BLaER1 treated with 17β-estradiol and CSF1 and Interleukin-3, amounts not matched to agents 10 nM and 100 nM (cell line): ENCODE measurements around the gene CYTH1.

Experiments used
- H3K27ac ChIP-seq, 11 experiments: shearing (Covaris generic); formaldehyde crosslinking; 2 replicates each; pipeline ENCODE4 v1.8.1; 2022
- H3K27me3 ChIP-seq, 11 experiments: shearing (Covaris generic); formaldehyde crosslinking; 2 replicates each; pipeline ENCODE4 v1.8.1; 2022
- H3K36me3 ChIP-seq, 11 experiments: shearing (Covaris generic); formaldehyde crosslinking; 2 replicates each; pipeline ENCODE4 v1.8.1; 2022
- H3K4me1 ChIP-seq, 10 experiments: shearing (Covaris generic); formaldehyde crosslinking; 2 replicates each; pipeline ENCODE4 v1.8.1; 2022
- H3K4me2 ChIP-seq, 11 experiments: shearing (Covaris generic); formaldehyde crosslinking; 2 replicates each; pipeline ENCODE4 v1.8.1; 2022
- H3K4me3 ChIP-seq, 10 experiments: shearing (Covaris generic); formaldehyde crosslinking; 2 replicates each; pipeline ENCODE4 v1.8.1; 2022
- H3K9ac ChIP-seq, 11 experiments: shearing (Covaris generic); formaldehyde crosslinking; 2 replicates each; pipeline ENCODE4 v1.8.1; 2022
- H3K9me3 ChIP-seq, 11 experiments: shearing (Covaris generic); formaldehyde crosslinking; replicated peaks in 1 of 11; 2 replicates each; pipeline ENCODE4 v1.8.1; 2022
- H4K20me1 ChIP-seq, 11 experiments: shearing (Covaris generic); formaldehyde crosslinking; 2 replicates each; pipeline ENCODE4 v1.8.1; 2022
- Cebpa-rat ChIP-seq, 11 experiments: shearing (Covaris generic); IDR thresholded peaks; 2 replicates each; pipeline ENCODE4 v1.8.1; 2022

Gene CYTH1

GRCh38 chr17:78709751-78710181 is 72.3 kb downstream of the CYTH1 start:
- Histone ChIP-seq H3K4me1 (peaks cover 63 to 77% (median 68%) of the 10 kb centered on the region in 10 experiments), H3K27me3 (no peaks in the 10 kb centered on the region), H3K9ac (peak overlapping the region; percentile 6 to 69 (median 42); a peak in 16 of 22 replicates), H3K36me3 (peaks cover 30 to 61% (median 40%) of the 10 kb centered on the region in 11 experiments), H3K4me3 (no peak overlapping the region), H3K9me3 (no peaks in the 10 kb centered on the region), H4K20me1 (peaks cover 0 to 98% (median 28%) of the 10 kb centered on the region in 11 experiments; a peak in 14 of 22 replicates), H3K4me2 (peak overlapping the region; percentile 61 to 88 (median 78)), H3K27ac (peak overlapping the region; percentile 1 to 76 (median 60); a peak in 20 of 22 replicates)
- TF ChIP-seq Cebpa-rat (IDR thresholded peaks at IDR 0.05) = no peak

- H3K9me3 ChIP-seq = no peaks in the 10 kb centered on the region
- peaks cover 0 to 98% (median 28%) of the 10 kb centered on the region in 11 experiments; a peak in 14 of 22 replicates for H4K20me1 ChIP-seq
- H3K27me3 ChIP-seq = no peaks in the 10 kb centered on the region
- peak overlapping the region; percentile 6 to 69 (median 42); a peak in 17 of 22 replicates for H3K9ac ChIP-seq
- H3K4me1 ChIP-seq = peaks cover 58 to 71% (median 62%) of the 10 kb centered on the region in 10 experiments
- TF ChIP-seq Cebpa-rat (IDR thresholded peaks at IDR 0.05) = no peak
- peak overlapping the region; percentile 61 to 88 (median 78) for H3K4me2 ChIP-seq
- peaks cover 35 to 67% (median 46%) of the 10 kb centered on the region in 11 experiments for H3K36me3 ChIP-seq
- peak overlapping the region; percentile 1 to 76 (median 60); a peak in 19 of 22 replicates for H3K27ac ChIP-seq
- peak overlapping the region in 1 of 10 experiments; percentile 9; a peak in 1 of 20 replicates for H3K4me3 ChIP-seq
Measured at GRCh38 chr17:78709119-78709681, 72.9 kb downstream of the CYTH1 start.

- no peaks in the 10 kb centered on the region for H3K27me3 ChIP-seq
- TF ChIP-seq Cebpa-rat (IDR thresholded peaks at IDR 0.05) = no peak
- peak overlapping the region in 8 of 11 experiments; percentile 40 to 76 (median 64); a peak in 17 of 22 replicates for H3K27ac ChIP-seq
- H3K9ac ChIP-seq = peak overlapping the region in 7 of 11 experiments; percentile 23 to 69 (median 53); a peak in 9 of 22 replicates
- peak overlapping the region; percentile 61 to 88 (median 78) for H3K4me2 ChIP-seq
- H4K20me1 ChIP-seq = peaks cover 0 to 98% (median 25%) of the 10 kb centered on the region in 11 experiments; a peak in 14 of 22 replicates
- H3K4me1 ChIP-seq = peaks cover 51 to 65% (median 56%) of the 10 kb centered on the region in 10 experiments
- peaks cover 42 to 73% (median 52%) of the 10 kb centered on the region in 11 experiments for H3K36me3 ChIP-seq
- peak overlapping the region in 1 of 10 experiments; percentile 9; a peak in 1 of 20 replicates for H3K4me3 ChIP-seq
- no peaks in the 10 kb centered on the region for H3K9me3 ChIP-seq
Measured at GRCh38 chr17:78708510-78708973, 73.5 kb downstream of the CYTH1 start.

GRCh38 chr17:78707923-78708322 is 74.2 kb downstream of the CYTH1 start:
- Histone ChIP-seq H3K27me3 (no peaks in the 10 kb centered on the region), H3K4me2 (peak overlapping the region; percentile 8 to 83 (median 77); a peak in 18 of 22 replicates), H3K4me1 (peaks cover 45 to 58% (median 49%) of the 10 kb centered on the region in 10 experiments), H3K27ac (peak overlapping the region in 6 of 11 experiments; percentile 15 to 71 (median 60); a peak in 8 of 22 replicates), H3K36me3 (peaks cover 45 to 79% (median 58%) of the 10 kb centered on the region in 11 experiments), H3K9me3 (no peaks in the 10 kb centered on the region), H4K20me1 (peaks cover 0 to 98% (median 25%) of the 10 kb centered on the region in 11 experiments; a peak in 14 of 22 replicates), H3K9ac (peak overlapping the region in 5 of 11 experiments; percentile 17 to 58 (median 45); a peak in 6 of 22 replicates), H3K4me3 (no peak overlapping the region)
- no peak for TF ChIP-seq Cebpa-rat (IDR thresholded peaks at IDR 0.05)

GRCh38 chr17:78707016-78707415 is 75.1 kb downstream of the CYTH1 start:
- H3K36me3 ChIP-seq = peaks cover 54 to 84% (median 67%) of the 10 kb centered on the region in 11 experiments
- no peak overlapping the region for H3K4me3 ChIP-seq
- no peak for TF ChIP-seq Cebpa-rat (IDR thresholded peaks at IDR 0.05)
- no peaks in the 10 kb centered on the region for H3K27me3 ChIP-seq
- no peak overlapping the region for H3K4me2 ChIP-seq
- H3K4me1 ChIP-seq = peaks cover 36 to 49% (median 40%) of the 10 kb centered on the region in 10 experiments
- no peaks in the 10 kb centered on the region for H3K9me3 ChIP-seq
- peaks cover 0 to 98% (median 22%) of the 10 kb centered on the region in 11 experiments; a peak in 14 of 22 replicates for H4K20me1 ChIP-seq
- H3K9ac ChIP-seq = peak overlapping the region in 1 of 11 experiments; percentile 1; a peak in 1 of 22 replicates
- H3K27ac ChIP-seq = peak overlapping the region in 4 of 11 experiments; percentile 14 to 71 (median 24); a peak in 5 of 22 replicates

- H3K36me3 ChIP-seq = peaks cover 60 to 90% (median 73%) of the 10 kb centered on the region in 11 experiments
- peaks cover 0 to 99% (median 22%) of the 10 kb centered on the region in 11 experiments; a peak in 14 of 22 replicates for H4K20me1 ChIP-seq
- no peak overlapping the region for H3K27ac ChIP-seq
- no peak overlapping the region for H3K4me3 ChIP-seq
- no peaks in the 10 kb centered on the region for H3K27me3 ChIP-seq
- peaks cover 32 to 44% (median 35%) of the 10 kb centered on the region in 10 experiments for H3K4me1 ChIP-seq
- no peak overlapping the region for H3K4me2 ChIP-seq
- no peak for TF ChIP-seq Cebpa-rat (IDR thresholded peaks at IDR 0.05)
- no peak overlapping the region for H3K9ac ChIP-seq
- no peaks in the 10 kb centered on the region for H3K9me3 ChIP-seq
Measured at GRCh38 chr17:78706271-78706915, 75.7 kb downstream of the CYTH1 start.

GRCh38 chr17:78705071-78705470 is 77.0 kb downstream of the CYTH1 start:
- no peak for TF ChIP-seq Cebpa-rat (IDR thresholded peaks at IDR 0.05)
- Histone ChIP-seq H3K4me1 (peaks cover 23 to 32% (median 24%) of the 10 kb centered on the region in 10 experiments), H3K36me3 (peaks cover 73 to 95% (median 83%) of the 10 kb centered on the region in 11 experiments), H3K4me2 (no peak overlapping the region), H3K27ac (0 out of 22 replicates have a peak overlapping the region, but pooled peaks of 2 of the 11 experiments have one; percentile 4 to 24), H3K4me3 (no peak overlapping the region), H3K27me3 (no peaks in the 10 kb centered on the region), H3K9me3 (no peaks in the 10 kb centered on the region), H4K20me1 (peaks cover 0 to 99% (median 14%) of the 10 kb centered on the region in 11 experiments; a peak in 13 of 22 replicates), H3K9ac (peak overlapping the region in 1 of 11 experiments; percentile 31; a peak in 1 of 22 replicates)

- Histone ChIP-seq H4K20me1 (peaks cover 0 to 99% (median 9%) of the 10 kb centered on the region in 11 experiments; a peak in 13 of 22 replicates), H3K4me1 (peaks cover 18 to 28% (median 19%) of the 10 kb centered on the region in 10 experiments), H3K27me3 (no peaks in the 10 kb centered on the region), H3K36me3 (peaks cover 78 to 99% (median 88%) of the 10 kb centered on the region in 11 experiments), H3K9me3 (no peaks in the 10 kb centered on the region), H3K9ac (peak overlapping the region in 1 of 11 experiments; percentile 9; a peak in 1 of 22 replicates), H3K27ac (peak overlapping the region in 2 of 11 experiments; percentile 4 to 30; a peak in 1 of 22 replicates), H3K4me3 (no peak overlapping the region), H3K4me2 (no peak overlapping the region)
- no peak for TF ChIP-seq Cebpa-rat (IDR thresholded peaks at IDR 0.05)
Measured at GRCh38 chr17:78704594-78704993, 77.5 kb downstream of the CYTH1 start.
